OCI-LY1 (cell line): ENCODE data around the gene CTNND2.

ENCODE experiments used
- CTCF ChIP-seq: fragments of 200-600 bp; sonication (generic), shearing (Covaris generic); IDR thresholded peaks from 2 replicates; pipeline ENCODE4 v1.5.1; 2017; ENCODE audit warnings: mild to moderate bottlenecking, antibody characterized with exemption, low read length, moderate library complexity, mixed read lengths
- EZH2 ChIP-seq: fragments of 200-600 bp; sonication (generic), shearing (Covaris generic); IDR thresholded peaks from 2 replicates; pipeline ENCODE4 v1.8.0; 2017; ENCODE audit warnings: borderline replicate concordance, mixed run types, mild to moderate bottlenecking, antibody characterized with exemption, low read length, moderate library complexity, mixed read lengths

- TF ChIP-seq CTCF (no peak), EZH2 (no peak)
Measured at GRCh38 chr5:11822598-11822997, 81.6 kb downstream of the CTNND2 start.
